Measurements from ENCODE around the gene EPB41L4B. TPM values are rescaled to one million over a fixed set of nuclear protein-coding genes. Genes with fewer than 3 reads are reported as not detected.

The EPB41L4B gene
- total RNA-seq, 2 experiments from 2014 or later, result 0.32 to 0.44 TPM

DNA sequence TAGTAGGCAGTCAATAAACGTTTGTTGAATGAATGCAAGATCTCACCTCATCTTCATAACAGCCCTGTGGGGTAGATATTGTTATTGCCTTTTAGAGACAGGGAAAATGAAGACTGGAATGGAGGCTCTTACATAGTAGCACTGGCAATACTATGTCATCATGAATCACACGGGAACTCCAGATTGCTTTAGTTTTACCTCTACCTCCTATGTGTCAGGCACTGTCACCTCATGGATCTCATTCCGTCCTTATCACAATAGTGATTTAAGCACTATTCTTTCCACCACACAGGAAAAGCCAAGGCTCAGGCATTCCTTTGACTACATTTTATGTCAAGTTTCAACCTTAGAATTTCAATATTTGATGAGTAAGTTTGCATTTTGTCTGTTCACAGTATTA is 2.9 kb upstream of the EPB41L4B start:
- ChIA-PET POLR2A (no interaction called here), CTCF (interaction anchor here (0.7 kb wide), 1 partner anchor 348 kb away, joined by 3 read pairs; no protein-coding TSS in a partner anchor)

DNA sequence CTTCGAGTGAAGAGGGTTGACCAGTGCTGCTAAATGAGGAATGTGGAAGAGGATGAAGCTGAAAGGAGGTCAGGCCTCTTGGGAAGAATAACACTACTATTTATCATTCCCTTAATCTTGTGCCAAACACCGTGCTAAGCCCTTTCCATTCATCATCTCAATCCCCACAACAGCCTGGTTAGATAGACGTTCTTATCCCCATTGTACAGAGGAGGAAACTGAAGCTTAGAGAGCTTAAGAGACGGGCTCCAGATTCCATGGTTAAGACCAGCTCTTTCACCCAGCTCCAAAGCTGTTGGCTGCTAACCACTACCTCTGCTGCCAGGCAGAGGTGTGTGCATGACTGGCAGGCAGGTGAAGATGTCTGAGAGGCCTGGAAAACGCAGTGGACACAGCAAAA is 868 bp upstream of the EPB41L4B start:
- ChIA-PET POLR2A (no interaction called here), CTCF (interaction anchor here (0.8 to 1.2 kb wide), 2 partner anchors 75 to 77 kb away, joined by 3 read pairs; no protein-coding TSS in a partner anchor)

DNA sequence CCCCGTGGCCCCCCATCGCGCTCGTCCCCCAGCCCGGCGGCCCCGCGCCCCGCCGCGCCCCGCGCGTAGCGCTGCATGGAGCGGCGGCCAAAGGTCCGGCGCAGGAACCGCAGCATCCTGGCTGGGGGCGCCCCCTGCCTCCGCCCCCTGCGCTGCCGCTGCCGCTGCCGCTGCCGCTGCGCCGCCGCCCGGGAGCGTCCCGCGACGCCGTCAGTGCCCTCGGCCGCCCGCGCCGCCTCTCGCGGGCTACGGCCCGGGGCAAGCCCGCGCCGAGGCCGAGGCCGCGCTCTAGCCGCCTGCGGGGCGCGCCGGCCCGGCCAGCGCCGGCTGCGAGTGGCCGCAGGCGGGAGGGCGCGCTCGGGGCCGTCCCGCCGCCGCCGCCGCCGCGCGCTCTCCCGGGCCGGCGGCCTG is 523 bp downstream of the EPB41L4B start:
- CTCF ChIA-PET, result no interaction called here
- POLR2A ChIA-PET, result no interaction called here

DNA sequence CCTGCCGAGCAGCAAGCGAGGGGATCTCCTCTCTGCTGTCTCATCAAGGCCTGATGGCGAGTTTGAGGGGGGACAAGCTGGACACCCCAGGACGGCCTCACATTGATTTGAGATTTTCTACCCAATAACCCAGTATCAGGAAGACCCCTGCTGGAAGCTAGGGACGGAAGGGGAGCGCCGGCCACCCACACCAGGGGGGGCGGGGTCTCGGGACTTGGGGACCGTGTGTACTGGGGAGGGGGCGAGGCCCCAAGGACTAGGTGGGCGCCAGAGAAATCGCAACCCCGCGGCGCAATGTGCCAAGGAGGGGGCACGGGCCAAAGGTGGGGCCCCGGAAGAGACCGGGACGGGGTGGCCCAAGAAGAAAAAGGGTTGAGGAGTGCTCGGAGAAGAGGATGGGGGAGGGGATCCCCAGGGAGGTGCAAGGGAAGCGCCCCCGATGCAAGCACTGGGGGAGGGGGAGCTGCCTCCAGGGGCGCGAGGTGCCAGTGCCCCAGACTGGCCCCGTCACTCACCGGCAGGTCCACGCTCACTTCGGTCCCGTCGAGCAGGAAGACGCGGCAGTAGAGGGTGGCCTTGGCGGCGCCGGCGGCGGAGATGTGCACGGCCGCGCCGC is 1.1 kb downstream of the EPB41L4B start:
- ChIA-PET CTCF (no interaction called here), POLR2A (no interaction called here)

DNA sequence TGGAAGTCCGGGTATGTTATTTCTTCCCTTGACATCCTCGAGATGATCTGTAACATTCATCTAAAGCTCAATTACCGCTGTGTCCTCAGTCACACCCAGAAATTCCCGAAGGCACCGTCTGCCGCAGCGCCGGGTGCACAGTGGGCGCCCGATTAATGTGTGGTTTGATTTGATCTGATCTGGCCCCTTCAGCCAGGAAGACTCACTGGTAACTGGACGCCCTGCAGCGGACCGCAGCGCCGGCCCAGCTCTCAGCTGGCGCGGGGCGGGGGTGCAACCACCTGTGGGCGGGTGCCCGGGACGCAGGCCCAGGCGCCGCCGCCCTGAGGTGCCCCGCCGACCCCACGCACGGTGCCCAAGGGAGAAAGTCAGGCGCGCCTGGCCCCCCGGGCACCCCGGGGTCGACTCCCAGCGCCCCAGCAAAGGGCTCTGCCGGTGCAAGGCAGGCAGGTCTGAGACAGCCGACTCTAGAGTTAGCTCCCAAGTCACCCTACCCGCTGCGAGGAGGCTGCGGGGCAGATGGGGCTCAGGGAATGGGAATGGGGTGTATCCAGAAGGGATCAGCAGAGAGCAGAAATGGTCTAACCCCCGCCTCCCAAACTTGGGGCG is 1.7 kb downstream of the EPB41L4B start:
- CTCF ChIA-PET, result no interaction called here
- POLR2A ChIA-PET, result no interaction called here

DNA sequence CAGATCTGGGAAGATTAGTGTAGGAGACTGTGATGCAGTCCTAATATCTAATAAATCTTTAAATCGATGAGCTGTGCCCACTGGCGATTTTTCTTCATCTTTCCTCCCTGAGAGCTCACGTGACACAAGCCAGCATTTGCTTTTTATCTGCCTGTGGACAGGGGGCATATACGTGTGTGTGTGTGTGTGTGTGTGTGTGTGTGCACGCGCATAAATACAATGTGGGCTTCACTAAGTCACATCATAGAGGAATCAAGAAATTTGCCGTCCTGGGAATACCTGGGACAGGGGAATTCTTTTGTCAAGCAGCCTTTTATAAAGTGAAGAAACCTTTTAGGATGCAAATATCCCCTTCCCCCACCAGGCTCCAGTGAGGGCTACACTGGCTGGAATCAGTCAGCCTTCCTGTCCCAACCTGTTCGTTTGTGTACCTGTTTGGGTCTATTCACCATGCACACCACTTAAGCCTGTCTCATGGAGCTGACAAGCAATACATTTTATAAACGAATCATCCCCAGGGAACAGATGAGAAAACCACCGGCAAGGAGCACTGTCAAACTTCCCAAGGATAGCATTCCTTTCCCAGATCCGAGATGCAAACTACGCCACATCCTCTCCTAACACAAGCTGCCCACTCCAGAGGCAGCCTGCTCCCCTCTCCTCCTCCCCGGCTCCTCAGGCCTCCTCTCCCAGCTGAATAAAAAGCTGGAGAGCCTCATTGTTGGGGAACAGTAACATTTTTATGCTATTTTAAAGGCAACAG is 2.7 kb downstream of the EPB41L4B start:
- CTCF ChIA-PET, result no interaction called here
- POLR2A ChIA-PET, result no interaction called here

DNA sequence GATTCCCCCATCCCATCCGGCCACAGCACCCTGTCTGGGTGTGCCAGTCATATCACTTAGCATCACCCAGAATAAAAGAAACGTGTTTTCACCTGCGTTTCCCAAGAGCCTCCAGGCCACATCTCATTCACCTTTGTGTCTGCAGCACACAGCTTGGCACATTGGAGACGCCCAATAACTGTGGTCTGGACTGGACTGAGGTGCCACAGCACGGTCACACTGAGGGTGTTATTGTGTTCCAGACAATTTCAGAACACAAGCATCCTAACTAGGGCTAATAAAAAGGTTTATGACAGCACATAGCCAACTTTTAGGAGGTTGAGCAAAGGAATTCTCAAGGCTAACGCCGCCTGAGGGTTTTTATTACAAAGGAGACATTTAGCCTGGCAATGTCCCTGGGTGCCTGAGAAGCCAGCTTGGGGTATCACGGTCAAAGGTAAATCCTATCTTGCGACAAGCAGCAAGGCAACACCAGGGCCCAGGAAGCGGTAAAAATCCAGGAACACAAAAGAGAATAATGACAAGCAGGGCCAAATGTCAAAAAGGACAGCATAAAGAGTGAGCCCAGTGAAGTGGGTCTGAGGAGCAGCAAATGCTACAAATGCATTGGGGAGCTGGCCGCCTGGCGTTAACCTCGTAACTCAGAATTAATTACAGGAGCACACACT is 3.4 kb downstream of the EPB41L4B start:
- CTCF ChIA-PET, result no interaction called here
- POLR2A ChIA-PET, result no interaction called here

DNA sequence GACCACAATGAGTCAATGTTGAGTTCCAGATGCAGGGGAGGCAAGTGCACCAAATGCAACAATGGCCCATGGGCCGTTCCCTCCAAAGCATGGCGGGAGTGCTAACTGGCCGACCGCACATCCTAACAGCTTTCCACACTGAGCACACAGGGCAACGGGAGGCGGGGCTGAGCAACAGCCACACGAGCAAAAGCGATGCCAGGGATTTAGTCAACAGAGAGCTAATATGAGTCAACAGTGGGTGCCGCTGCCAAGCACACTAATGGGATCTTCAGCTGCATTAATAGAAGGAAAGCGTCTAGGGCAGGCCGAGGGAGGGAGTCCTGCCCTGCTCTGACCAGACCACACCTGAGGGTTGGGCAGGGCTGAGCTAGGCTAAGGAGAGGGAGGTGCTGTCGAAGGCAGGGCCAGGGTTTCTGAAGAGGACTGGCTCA is 4.6 kb downstream of the EPB41L4B start:
- ChIA-PET POLR2A (no interaction called here), CTCF (no interaction called here)

DNA sequence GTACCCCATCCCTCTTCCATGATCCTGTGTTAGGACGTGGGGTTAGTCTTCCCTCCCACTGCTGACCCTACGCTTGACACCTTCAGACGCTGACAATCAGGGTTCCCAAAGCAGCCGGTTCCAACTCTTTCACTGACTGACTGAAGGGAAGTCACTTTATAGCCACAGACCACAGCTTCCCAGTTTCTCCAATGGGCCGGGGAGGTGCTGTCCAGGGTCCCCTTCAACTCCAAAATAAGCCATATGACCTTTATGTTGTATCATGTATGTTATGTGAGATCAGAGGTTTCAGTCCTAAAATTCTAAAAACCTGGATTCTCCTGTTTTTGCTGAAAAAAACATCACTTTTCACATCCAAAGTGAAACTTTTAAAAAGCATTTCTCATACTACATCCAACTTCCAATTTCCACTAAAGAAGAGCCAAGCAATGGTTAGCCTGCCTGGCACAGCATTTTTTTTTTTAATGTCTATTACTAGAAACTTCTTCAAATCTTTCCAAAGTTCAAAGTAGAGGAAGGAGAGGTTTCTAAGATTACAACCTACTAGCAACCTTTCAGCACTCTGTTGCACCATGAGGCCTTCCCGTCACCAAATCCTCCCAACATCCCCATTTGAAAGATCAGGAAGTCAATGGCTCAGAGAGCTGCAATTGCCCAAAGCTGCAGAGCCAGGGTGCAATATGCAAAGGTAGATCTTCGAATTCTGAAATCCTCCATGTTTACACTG is 5.2 kb downstream of the EPB41L4B start:
- CTCF ChIA-PET, result no interaction called here
- POLR2A ChIA-PET, result no interaction called here

DNA sequence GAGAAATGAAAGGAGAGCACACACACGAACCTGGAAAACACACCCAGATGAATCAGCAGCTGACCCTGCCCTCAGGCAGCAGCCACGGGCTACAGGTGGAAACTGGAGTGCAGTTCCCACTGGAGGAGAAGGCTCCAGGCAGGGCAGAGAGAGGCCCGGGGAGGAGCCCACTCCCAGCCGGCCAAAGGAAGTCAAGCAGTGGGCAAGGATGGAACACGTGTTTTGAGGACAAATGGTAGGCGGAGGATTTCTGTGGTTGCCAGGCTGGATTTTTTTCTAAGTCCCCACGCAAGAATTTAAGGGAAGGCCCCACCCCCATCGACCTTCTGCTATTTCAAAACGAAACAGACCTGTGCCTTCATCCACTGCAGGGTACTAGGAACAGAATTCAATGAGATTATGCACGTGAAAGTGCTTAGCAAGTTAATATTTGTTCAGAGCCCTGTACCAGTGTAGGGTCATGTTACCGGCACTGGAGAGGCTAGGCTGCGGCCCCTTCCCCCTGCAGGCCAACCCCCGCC is 6.8 kb downstream of the EPB41L4B start:
- POLR2A ChIA-PET, result no interaction called here
- CTCF ChIA-PET, result no interaction called here

DNA sequence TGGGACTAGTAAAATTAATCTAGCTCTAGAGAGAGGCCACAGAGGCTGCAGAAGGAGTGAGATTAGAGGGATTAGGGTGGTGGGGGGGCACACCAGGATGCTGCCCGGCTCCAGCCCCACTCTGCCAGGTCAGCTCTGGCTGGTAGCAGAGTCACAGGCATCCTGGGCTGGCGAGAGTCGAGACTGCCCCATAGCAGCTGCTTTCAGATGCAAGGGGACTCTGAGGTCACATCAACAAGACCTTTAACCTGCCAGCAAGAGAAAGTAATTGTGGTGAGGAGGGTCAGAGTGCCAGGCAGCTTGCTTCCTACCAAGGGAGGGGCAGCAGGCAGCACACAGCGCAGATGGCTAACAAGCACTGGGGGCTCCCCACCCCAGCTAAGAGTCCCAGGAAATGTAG is 7.5 kb downstream of the EPB41L4B start:
- CTCF ChIA-PET, result no interaction called here

DNA sequence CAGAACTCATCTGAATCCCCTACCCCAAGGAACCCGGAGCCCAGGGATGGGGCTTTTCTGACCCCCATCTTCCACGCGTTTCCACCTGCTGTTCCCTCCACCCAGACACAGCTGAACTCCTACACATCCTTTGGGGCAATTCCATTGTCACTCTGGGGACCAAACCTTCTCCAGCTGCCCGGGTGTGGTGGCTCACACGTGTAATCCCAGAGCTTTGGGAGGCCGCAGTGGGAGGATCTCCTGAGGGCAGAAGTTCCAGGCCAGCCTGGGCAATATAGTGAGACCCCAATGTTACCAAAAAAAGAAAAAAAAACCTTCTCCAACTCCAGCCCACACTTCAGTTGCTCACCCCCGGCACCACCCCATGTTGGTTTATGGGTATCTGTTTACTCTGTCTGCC is 8.1 kb downstream of the EPB41L4B start:
- CTCF ChIA-PET, result no interaction called here
- POLR2A ChIA-PET, result no interaction called here

More for the DNA sequence above, 7.5 kb downstream of the EPB41L4B start:
- POLR2A ChIA-PET, result no interaction called here

DNA sequence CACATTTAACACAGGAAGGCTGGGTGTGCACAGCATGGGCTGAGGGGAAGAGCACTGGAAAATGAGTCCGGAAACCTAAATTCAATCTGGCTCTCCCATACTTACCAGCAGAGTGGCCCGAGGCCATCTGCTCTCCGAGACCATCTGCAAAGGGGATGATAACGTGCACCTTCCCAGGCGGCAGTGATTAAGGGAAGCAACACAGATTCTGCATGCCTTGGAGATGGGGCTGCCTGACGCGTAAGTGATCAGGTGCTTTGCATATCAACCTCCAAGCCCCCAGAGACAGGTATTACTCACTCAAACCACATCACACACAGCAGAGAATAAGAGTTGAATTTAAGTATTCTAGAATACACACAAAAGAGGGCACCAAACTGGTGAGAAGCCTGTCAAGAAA is 9.1 kb downstream of the EPB41L4B start:
- ChIA-PET CTCF (no interaction called here), POLR2A (no interaction called here)

DNA sequence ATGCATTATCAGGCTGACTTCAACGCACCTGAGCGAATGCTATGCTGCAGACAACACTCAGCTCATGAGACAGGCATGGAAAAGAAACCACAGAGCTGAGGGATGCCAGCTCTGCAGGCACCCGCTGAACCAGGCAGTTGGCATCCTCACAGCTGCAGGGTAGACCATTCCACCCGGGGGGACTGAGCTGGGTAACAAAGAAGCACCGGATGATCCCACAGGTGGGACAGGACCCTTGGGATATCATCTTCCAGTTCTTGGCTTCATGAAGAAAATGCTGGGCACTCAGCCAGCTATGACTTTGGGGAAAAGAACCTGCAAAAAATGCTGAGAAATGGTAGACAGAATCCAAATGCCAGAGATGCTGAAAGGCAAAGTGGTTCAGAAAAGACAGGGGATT is 9.6 kb downstream of the EPB41L4B start:
- POLR2A ChIA-PET, result no interaction called here
- CTCF ChIA-PET, result no interaction called here

DNA sequence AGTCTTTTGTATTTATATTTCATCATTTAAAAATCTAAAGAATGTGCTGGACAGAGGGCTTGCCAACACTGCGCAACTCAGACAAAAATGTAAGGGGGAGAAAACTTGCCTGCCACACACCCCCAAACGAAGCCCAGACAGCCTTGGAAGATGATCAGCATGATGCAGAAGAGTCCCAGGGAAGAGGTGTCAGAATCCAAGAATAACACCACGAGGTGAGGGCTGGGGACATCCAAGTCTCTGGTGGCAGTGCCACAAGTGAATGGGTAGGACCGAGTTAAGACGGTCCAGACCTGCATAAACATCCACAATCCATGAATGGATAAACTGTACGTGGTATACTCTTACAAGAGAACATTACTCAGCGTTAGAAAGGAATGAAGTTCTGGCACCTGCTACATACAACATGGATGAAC is 10.4 kb downstream of the EPB41L4B start:
- ChIA-PET CTCF (no interaction called here), POLR2A (no interaction called here)

DNA sequence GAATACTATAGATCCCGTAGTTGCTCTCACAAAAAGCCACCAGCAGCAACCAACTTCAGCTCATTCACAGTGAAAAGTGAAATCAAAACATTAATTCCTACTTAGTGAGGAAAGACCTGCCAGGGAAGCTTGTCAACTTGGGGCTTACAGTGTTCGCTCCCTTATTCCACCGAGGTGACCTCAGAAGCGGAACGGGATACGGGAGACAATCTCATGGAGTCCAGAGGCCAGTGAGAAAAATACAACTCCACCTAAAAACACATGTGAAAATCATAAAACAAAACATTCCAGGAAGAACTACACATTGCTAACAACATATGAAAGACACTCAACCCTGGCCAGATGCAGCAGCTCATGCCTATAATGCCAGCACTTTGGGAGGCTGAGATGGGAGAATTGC is 11.6 kb downstream of the EPB41L4B start:
- ChIA-PET POLR2A (no interaction called here), CTCF (no interaction called here)

DNA sequence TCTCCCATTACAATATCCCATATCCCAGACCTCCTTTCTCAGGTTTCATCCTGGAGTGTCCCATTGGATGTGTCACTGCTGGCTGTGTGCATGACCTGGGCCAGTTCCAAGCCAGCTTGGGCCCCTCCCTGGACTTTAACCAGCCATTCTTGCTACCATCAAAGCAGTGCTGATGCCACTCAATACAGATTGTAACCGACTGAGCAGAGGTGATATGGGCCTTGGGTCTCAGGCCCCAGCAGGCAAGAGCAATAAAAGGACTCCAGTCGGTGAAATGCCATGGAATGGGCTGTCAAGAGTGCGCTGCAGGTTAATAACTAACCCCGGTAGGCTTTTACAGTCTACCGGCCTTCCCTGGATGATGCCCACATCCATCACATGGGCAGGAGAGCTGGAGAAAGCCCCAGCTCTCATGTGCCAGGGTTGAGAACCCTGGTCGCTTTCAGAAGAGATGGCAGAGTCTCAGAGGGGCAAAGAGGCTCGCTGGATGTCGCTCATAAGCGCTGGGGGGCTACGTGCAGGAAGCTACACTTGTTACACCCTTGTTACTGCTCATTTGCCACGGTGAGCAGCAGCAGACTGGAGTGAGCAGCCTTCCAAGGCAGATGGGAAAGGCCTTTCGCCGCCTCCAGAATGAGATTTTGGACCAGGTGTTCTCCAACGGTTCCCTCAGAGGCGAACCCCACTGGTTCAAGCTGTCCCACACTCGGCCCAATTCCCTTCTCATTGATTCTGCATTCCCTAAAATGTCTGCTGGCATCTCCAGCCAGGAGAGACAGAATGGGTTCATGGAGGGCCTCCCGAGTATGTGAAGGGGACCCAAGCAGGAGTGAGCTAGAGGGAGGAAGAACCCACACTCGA is 13.2 kb downstream of the EPB41L4B start:
- ChIA-PET CTCF (interaction anchor here (0.6 kb wide), 1 partner anchor 1818 kb away, joined by 3 read pairs; no protein-coding TSS in a partner anchor), POLR2A (no interaction called here)

DNA sequence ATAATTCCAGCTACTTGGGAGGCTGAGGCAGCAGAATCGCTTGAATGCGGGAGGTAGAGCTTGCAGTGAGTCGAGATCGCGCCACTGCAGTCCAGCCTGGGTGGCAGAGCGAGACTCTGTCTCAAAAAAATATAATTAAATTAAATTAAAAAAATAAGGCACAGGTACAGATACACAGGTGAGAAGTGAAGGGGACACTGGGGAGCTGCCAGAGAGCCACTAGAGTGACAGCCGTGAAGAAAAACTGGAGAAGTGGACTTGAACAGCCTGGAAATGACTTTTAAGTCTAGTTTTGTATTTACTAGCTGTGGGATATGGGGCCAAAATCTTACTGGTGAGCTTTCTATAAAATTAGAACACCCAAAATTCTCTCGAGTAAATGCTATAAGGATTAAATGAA is 15.1 kb downstream of the EPB41L4B start:
- POLR2A ChIA-PET, result no interaction called here
- CTCF ChIA-PET, result no interaction called here

DNA sequence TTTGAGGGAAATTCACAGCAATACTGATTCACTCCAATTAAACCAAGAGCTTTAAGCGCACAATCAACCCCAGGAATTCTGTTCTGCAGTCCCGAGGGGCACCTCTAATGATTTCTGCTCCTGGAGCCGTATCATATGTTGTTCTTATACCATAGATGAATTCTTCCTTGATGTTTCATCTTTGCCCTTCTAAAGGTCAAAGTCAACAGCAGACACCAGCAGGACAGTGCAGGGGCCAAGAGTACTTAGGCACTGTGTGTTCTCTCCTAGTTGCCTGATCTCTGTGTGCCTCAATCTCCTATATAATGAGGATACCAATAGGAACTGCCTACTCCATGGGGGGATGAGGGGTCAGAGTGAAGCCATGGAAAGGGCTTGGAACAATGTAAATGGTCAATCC is 16.5 kb downstream of the EPB41L4B start:
- ChIA-PET CTCF (no interaction called here), POLR2A (no interaction called here)

Data from activated CD8-positive, alpha-beta memory T cell treated with anti-CD3 and anti-CD28 coated beads for 36 hours (primary cell).